ENCODE data around the gene SNX20. TPM values are rescaled to one million over a fixed set of nuclear protein-coding genes. Genes with fewer than 3 reads are reported as not detected.

The SNX20 gene
- total and polyA plus RNA-seq, 2 of the 13 experiments (the other 11 are each of a cell fraction or from before 2014, with no cell fraction given), result not detected

- TF ChIP-seq HNF4A (CRISPR knock-in tag; IDR thresholded peaks at IDR 0.05), result peak; percentile 94
- TF ChIP-seq MTA1 (CRISPR knock-in tag; IDR thresholded peaks at IDR 0.05; ENCODE audit: borderline replicate concordance), result peak; percentile 66; the same call in 1 of the 2 replicates
- no peak for TF ChIP-seq ZNF672 (CRISPR knock-in tag; IDR thresholded peaks at IDR 0.05)
- TF ChIP-seq ZNF768 (CRISPR knock-in tag; IDR thresholded peaks at IDR 0.05), result peak; percentile 42; the same call in 1 of the 2 replicates
- TF ChIP-seq SAFB2 (CRISPR knock-in tag; IDR thresholded peaks at IDR 0.05; ENCODE audit: borderline replicate concordance, low read depth), result no peak
- TF ChIP-seq ZSCAN9 (CRISPR knock-in tag; IDR thresholded peaks at IDR 0.05; ENCODE audit: borderline replicate concordance), result peak; percentile 65; the same call in 1 of the 2 replicates
- peak; percentile 65 for TF ChIP-seq ZNF556 (CRISPR knock-in tag; IDR thresholded peaks at IDR 0.05; ENCODE audit: borderline replicate concordance)
- TF ChIP-seq KAT2B (IDR thresholded peaks at IDR 0.05; ENCODE audit: borderline replicate concordance, low read depth, low read length), result no peak
- peak; percentile 85 for TF ChIP-seq RXRB (CRISPR knock-in tag; IDR thresholded peaks at IDR 0.05; ENCODE audit: borderline replicate concordance)
- TF ChIP-seq BRF2 (CRISPR knock-in tag; IDR thresholded peaks at IDR 0.05), result 0 out of 2 replicates have a peak, but pooled peaks have one; percentile 62
- TF ChIP-seq YEATS2 (CRISPR knock-in tag; IDR thresholded peaks at IDR 0.05; ENCODE audit: borderline replicate concordance), result no peak
- 0 out of 2 replicates have a peak, but pooled peaks have one; percentile 45 for TF ChIP-seq ESRRA (CRISPR knock-in tag; IDR thresholded peaks at IDR 0.05; ENCODE audit: low read depth)
- peak; percentile 94; the same call in 1 of the 2 replicates for TF ChIP-seq ZNF292 (CRISPR knock-in tag; IDR thresholded peaks at IDR 0.05; ENCODE audit: borderline replicate concordance, low read depth)
- TF ChIP-seq SPEN (CRISPR knock-in tag; IDR thresholded peaks at IDR 0.05; ENCODE audit: low read depth), result peak; percentile 50; the same call in 1 of the 2 replicates
- peak; percentile 36; the same call in 1 of the 2 replicates for TF ChIP-seq BORCS8-MEF2B (CRISPR knock-in tag; IDR thresholded peaks at IDR 0.05)
- TF ChIP-seq HMGXB3 (CRISPR knock-in tag; IDR thresholded peaks at IDR 0.05; ENCODE audit: borderline replicate concordance), result no peak
- 0 out of 2 replicates have a peak, but pooled peaks have one; percentile 64 for TF ChIP-seq KDM3A (CRISPR knock-in tag; IDR thresholded peaks at IDR 0.05; ENCODE audit: low read depth)
- 0 out of 2 replicates have a peak, but pooled peaks have one; percentile 48 for TF ChIP-seq ZSCAN5A (CRISPR knock-in tag; IDR thresholded peaks at IDR 0.05; ENCODE audit: borderline replicate concordance)
- no peak for TF ChIP-seq HNRNPK (IDR thresholded peaks at IDR 0.05; ENCODE audit: low read depth, low read length, poor library complexity, severe bottlenecking)
- TF ChIP-seq MLLT10 (CRISPR knock-in tag; IDR thresholded peaks at IDR 0.05), result no peak
- TF ChIP-seq ZNF792 (CRISPR knock-in tag; IDR thresholded peaks at IDR 0.05), result no peak
- no peak for TF ChIP-seq GABPA (IDR thresholded peaks at IDR 0.05; ENCODE audit: low read depth, low read length)
- no peak for TF ChIP-seq GABPA (CRISPR knock-in tag; IDR thresholded peaks at IDR 0.05; ENCODE audit: low read depth)
- TF ChIP-seq ZNF354B (CRISPR knock-in tag; IDR thresholded peaks at IDR 0.05), result peak; percentile 74; the same call in 1 of the 2 replicates
These were observed 12.6 kb downstream of the SNX20 start (continued) for GRCh38 chr16:50668368-50669008.

All from HepG2 (cell line).